GM13976 (cell line): ENCODE data around the gene RYK.

Source experiments
- DNase-seq: peaks from one replicate; pipeline ENCODE4 v3.0.0; 2012; ENCODE audit warnings: low spot score
- in situ Hi-C: fragments of 300-500 bp; cut with MboI; formaldehyde crosslinking; loops from one replicate; pipeline ENCODE4 v1.12.0; 2022; ENCODE audit warnings: low sequenced_read_pairs, mixed read lengths, inconsistent platforms; ENCODE audit not compliant: unreplicated experiment
- TF ChIP-seq, protein P1 (sequence below): IDR thresholded peaks from 2 replicates; pipeline ENCODE4 v1.5.1; 2012; ENCODE audit warnings: borderline replicate concordance, mild to moderate bottlenecking; ENCODE audit not compliant: insufficient read depth; ENCODE audit errors: extremely low read depth, missing control alignments, control extremely low read depth

Gene RYK

DNA sequence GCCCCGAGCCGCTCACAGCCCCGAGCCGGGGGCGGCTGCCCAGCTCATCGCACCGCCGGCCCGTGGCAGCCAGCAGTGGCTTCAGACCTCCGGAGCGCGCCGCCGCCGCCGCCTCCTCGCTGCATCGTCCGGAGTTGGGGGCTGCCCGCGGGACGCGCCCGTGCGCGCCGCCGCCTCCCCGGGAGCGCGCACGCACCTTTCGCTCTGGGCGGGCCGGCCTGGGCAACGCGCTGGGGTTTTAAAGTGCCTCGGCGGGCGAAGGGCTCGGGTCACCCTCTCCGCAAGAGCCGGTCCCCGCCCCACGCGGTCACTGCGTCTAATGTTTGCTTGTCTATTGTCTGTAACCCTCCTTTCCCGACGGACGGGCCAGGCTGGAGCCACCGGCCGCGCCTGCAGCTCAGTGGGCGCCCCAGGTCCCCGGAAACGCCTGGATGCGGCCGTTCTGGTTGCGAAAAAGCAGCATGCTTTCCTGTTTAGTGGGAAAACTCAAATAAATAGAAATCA lies at the start of gene RYK:
RYK (minus strand) TSS at position 143 of the 504 bp plus-strand sequence. CDS start 205 bp downstream, outside the sequence.
- in situ Hi-C loops: no loop called here
- peak; percentile 91 for DNase-seq

DNA sequence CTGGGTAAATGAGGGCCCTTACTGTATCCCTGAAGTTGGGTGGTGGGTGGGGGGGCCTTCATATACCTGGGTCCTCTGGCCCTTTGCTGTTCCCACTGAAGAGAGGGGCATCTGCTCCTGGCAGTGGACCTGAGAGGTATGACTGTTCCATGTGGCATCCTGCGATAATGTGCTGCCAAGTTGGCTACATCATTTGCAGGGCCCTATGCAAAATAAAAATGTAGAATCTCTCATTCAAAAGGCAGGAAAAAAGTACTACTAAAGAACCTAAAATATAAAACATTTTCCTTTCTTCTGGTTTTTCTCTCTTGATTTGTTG lies 49.2 kb upstream of the RYK start:
- in situ Hi-C loops: loop anchor here (10.0 kb wide), 1 partner anchor 85 kb away; no protein-coding TSS in a partner anchor

More for the DNA sequence above, at the start of gene RYK:
- TF ChIP-seq, protein P1, sequence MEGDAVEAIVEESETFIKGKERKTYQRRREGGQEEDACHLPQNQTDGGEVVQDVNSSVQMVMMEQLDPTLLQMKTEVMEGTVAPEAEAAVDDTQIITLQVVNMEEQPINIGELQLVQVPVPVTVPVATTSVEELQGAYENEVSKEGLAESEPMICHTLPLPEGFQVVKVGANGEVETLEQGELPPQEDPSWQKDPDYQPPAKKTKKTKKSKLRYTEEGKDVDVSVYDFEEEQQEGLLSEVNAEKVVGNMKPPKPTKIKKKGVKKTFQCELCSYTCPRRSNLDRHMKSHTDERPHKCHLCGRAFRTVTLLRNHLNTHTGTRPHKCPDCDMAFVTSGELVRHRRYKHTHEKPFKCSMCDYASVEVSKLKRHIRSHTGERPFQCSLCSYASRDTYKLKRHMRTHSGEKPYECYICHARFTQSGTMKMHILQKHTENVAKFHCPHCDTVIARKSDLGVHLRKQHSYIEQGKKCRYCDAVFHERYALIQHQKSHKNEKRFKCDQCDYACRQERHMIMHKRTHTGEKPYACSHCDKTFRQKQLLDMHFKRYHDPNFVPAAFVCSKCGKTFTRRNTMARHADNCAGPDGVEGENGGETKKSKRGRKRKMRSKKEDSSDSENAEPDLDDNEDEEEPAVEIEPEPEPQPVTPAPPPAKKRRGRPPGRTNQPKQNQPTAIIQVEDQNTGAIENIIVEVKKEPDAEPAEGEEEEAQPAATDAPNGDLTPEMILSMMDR: no peak

DNA sequence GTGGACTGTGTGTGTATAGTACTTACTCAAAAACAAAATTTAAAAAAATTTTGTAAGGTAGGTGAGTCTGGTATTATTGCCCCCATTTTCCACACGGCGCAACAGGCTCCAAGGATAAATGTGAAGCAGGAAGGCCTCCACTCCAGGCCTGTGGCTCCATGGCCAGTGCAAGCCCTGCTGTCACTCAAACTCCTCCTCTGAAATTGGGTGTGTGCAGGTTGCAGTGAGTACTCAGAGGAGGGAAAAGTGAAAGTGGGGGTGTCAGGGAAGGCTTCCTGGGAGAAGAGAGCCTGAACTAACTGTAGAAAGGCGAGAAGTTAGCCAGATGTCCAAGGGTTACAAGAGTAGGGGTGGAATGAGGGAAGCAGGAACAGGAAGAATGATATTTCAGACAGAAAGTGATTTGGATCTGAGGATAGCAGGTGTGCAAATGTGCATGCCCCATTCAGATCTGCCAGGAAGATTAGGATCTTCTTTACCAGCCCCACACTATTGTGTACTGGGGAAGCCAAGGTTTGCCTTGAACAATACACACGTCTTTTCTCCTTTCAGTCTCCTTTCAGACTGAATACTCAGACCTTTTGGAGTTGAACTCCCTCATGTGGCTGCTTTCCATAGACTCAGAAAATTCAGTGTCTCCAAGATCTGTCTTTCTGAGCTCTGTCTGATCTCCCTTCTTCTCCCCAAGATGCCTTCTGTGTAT lies 48.7 kb upstream of the RYK start:
- TF ChIP-seq, protein P1: peak; percentile 44
- in situ Hi-C loops: no loop called here
- DNase-seq: no peak

More for the DNA sequence above, 49.2 kb upstream of the RYK start:
- DNase-seq: no peak
- TF ChIP-seq, protein P1: no peak

DNA sequence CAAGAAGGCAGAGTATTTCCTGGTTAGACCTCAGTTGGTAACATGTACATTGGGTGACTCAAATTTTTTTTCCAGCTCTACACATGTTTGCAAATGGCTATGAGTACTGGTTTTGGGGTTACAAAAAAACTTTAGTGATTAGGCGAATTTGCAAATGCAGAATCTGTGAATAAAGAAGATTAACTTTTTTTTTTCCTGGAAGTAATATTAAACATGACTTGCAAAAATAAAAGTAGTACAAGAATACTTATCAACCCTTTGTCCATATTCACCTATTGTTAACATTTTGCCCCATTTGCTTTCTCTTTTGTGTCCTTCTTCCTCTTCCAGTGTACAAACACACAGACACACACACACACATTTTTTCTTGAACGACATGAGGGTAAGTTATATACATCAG lies 47.6 kb upstream of the RYK start:
- DNase-seq: no peak

DNA sequence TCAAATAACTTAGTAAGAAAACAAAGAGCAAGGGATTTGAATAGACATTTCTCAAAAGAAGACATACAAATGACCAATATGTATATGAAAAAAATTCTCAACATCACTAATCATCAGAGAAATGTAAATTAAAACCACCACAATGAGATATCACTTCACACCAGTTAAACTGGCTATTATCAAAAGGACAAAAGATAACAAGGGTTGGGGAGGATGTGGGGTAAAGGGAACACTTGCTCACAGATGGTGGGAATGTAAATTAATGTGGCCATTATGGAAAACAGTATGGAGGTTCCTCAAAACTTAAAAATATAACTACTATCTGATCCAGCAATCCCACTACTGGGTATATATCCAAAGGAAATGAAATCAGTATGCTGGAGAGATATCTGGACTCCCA lies 46.0 kb upstream of the RYK start:
- TF ChIP-seq, protein P1: no peak
- DNase-seq: no peak
- in situ Hi-C loops: no loop called here

More for the DNA sequence above, 47.6 kb upstream of the RYK start:
- TF ChIP-seq, protein P1: no peak
- in situ Hi-C loops: no loop called here

DNA sequence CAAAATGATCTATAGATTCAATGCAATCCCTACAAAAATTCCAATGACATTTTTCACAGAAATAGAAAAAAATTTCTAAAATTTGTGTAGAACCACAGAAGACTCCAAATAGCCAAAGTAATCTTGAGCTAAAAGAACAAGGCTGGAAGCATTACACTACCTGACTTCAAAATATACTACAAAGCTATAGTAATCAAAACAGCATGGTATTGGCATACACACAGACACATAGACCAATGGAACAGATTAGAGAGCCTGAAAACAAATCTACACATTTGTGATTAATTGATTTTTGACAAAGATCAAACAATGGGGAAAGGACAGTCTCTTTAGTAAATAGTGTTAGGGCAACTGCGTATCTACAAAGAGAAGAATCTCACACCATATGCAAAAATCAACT lies 45.3 kb upstream of the RYK start:
- in situ Hi-C loops: no loop called here
- no peak for DNase-seq
- TF ChIP-seq, protein P1: no peak
